ENCODE results near the gene LRRC8C.

LRRC8C gene

GRCh38 chr1:89610457-89611011, 22.4 kb upstream of the LRRC8C start:
- DNase-seq (ENCODE audit: extremely low spot score): no peak
- ChIA-PET POLR2A (no interaction called here), CTCF (interaction anchor here (0.8 to 8.1 kb wide), 6 partner anchors 8 to 152 kb away, joined by 3 to 52 read pairs (median 10); no protein-coding TSS in a partner anchor)
- TF ChIP-seq, protein P1, sequence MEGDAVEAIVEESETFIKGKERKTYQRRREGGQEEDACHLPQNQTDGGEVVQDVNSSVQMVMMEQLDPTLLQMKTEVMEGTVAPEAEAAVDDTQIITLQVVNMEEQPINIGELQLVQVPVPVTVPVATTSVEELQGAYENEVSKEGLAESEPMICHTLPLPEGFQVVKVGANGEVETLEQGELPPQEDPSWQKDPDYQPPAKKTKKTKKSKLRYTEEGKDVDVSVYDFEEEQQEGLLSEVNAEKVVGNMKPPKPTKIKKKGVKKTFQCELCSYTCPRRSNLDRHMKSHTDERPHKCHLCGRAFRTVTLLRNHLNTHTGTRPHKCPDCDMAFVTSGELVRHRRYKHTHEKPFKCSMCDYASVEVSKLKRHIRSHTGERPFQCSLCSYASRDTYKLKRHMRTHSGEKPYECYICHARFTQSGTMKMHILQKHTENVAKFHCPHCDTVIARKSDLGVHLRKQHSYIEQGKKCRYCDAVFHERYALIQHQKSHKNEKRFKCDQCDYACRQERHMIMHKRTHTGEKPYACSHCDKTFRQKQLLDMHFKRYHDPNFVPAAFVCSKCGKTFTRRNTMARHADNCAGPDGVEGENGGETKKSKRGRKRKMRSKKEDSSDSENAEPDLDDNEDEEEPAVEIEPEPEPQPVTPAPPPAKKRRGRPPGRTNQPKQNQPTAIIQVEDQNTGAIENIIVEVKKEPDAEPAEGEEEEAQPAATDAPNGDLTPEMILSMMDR (IDR thresholded peaks at IDR 0.05; ENCODE audit: control extremely low read depth, extremely low read depth, low read depth, missing control alignments): no peak

GRCh38 chr1:89611721-89612120, 21.2 kb upstream of the LRRC8C start:
- TF ChIP-seq, protein P1 (IDR thresholded peaks at IDR 0.05; ENCODE audit: control extremely low read depth, extremely low read depth, low read depth, missing control alignments): no peak
- ChIA-PET POLR2A (no interaction called here), CTCF (interaction anchor here (0.6 to 8.1 kb wide), 11 partner anchors 9 to 193 kb away, joined by 3 to 52 read pairs (median 4); no protein-coding TSS in a partner anchor)
- peak; percentile 72 for DNase-seq (ENCODE audit: extremely low spot score)

DNA sequence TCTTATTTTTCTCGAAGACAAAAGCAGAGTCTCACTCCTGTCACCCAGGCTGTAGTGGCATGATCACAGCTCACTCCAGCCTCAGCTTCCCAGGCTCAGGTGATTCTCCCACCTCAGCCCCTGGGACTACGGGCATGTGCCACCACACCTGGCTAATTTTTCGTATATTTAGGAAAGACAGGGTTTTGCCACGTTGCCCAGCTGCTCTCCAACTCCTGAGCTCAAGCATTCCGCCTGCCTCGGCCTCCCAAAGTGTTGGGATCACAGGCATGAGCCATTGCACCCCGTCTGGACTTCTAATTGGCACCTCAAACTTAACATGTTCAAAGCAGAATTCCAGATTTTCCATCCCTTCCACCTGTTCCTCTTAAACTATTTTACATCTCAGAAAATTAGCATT, 19.0 kb upstream of the LRRC8C start:
- TF ChIP-seq, protein P1 (IDR thresholded peaks at IDR 0.05; ENCODE audit: control extremely low read depth, extremely low read depth, low read depth, missing control alignments): no peak
- POLR2A ChIA-PET: no interaction called here

DNA sequence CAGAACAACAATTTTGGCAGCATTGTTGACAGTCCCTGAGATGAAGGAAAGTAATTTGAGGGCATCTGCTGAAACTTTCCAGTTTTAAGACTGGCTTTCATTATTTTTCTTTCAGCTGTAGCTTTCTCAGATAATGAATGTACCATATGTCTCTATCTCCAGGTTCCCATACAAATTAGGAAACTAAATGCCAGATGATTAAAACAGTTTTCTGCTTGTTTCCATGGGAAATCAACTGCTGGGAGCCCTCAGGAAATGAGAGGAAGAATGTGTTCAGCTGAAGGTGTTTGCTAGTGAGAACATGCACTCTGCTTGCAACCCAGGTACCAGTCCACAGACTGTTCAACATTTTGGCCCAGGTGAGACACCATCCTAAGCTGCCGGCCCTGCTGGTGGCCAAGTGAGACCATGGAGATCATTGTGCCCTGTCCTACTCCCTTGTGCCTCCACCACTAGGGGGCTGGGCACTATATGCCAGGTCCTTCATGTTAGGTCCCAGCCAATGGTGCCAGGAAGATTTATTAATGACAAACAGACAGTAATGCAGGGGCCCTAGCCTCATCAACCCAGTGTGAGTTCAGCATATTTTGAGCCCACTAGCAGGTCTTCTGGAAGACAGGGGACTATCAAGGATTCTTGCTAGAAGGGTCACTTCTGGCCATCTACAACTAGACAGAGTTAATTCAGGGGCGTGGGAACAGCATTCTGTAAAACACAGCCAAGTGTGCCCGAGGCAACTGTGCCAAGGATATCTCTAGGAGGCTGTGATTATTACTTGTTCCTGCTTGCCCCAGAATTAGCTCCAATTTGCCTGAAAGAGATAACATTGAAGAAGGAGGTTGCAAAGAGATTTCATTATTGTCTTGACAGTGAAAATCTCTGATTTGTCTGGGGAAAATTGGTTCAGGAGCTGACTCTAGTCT, 17.0 kb upstream of the LRRC8C start:
- CTCF ChIA-PET: interaction anchor here (1.1 to 5.3 kb wide), 6 partner anchors 9 to 373 kb away, joined by 3 to 47 read pairs (median 12); no protein-coding TSS in a partner anchor
- TF ChIP-seq, protein P1 (IDR thresholded peaks at IDR 0.05; ENCODE audit: control extremely low read depth, extremely low read depth, low read depth, missing control alignments): peak; percentile 15
- no peak for DNase-seq (ENCODE audit: extremely low spot score)
- POLR2A ChIA-PET: no interaction called here

More for the DNA sequence above, 19.0 kb upstream of the LRRC8C start:
- no peak for DNase-seq (ENCODE audit: extremely low spot score)
- CTCF ChIA-PET: interaction anchor here (0.9 to 5.3 kb wide), 5 partner anchors 8 to 161 kb away, joined by 3 to 47 read pairs (median 5); no protein-coding TSS in a partner anchor

GRCh38 chr1:89616844-89617627, 15.9 kb upstream of the LRRC8C start:
- POLR2A ChIA-PET: no interaction called here
- no peak for DNase-seq (ENCODE audit: extremely low spot score)
- CTCF ChIA-PET: interaction anchor here (1.1 to 5.3 kb wide), 6 partner anchors 8 to 372 kb away, joined by 3 to 47 read pairs (median 12); no protein-coding TSS in a partner anchor
- TF ChIP-seq, protein P1 (IDR thresholded peaks at IDR 0.05; ENCODE audit: control extremely low read depth, extremely low read depth, low read depth, missing control alignments): no peak

DNA sequence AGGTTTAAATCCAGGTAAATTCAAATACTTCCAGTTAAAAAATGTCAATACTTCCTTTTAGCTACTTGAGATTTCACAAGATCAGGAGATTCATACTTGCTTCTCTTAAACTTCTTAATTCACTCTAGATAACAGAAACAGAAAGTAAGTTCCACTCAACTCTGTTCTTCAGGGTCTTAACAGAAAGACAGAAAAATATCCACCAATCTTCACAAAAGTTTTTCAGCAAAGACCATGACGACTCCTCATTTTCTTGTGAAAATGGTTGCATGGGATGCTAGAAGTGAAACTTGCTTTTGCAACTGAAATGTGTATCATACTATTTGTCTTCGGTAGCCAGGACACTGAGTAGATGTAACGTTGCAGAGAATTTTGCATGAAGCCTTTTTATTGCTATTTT, 12.3 kb upstream of the LRRC8C start:
- CTCF ChIA-PET: interaction anchor here (1.8 to 2.0 kb wide), 2 partner anchors 10 to 142 kb away, joined by 6 to 8 read pairs; no protein-coding TSS in a partner anchor
- DNase-seq (ENCODE audit: extremely low spot score): no peak
- TF ChIP-seq, protein P1 (IDR thresholded peaks at IDR 0.05; ENCODE audit: control extremely low read depth, extremely low read depth, low read depth, missing control alignments): no peak
- POLR2A ChIA-PET: no interaction called here

Data from GM10248 (cell line).